Gastroesophageal sphincter (tissue), 3 donors: Measurements from ENCODE around the gene PPP1CB.

ENCODE experiments used
- EP300 ChIP-seq: sonication (generic); formaldehyde crosslinking; IDR thresholded peaks from one replicate; pipeline ENCODE4 v1.6.1; 2017; ENCODE audit warnings: antibody characterized with exemption, mild to moderate bottlenecking
- POLR2A ChIP-seq, 2 donors: fragments of 450-650 bp; IDR thresholded peaks; one replicate each; pipeline ENCODE4 v1.6.1; 2017; ENCODE audit warnings: antibody characterized with exemption in 2 of 2, mild to moderate bottlenecking in 2 of 2, moderate library complexity in 1 of 2
- POLR2AphosphoS5 ChIP-seq: sonication (generic); formaldehyde crosslinking; IDR thresholded peaks from one replicate; pipeline ENCODE4 v1.6.1; 2017; ENCODE audit warnings: antibody characterized with exemption
- TF ChIP-seq, protein P1 (sequence below), 4 experiments: fragments of 200-600 bp in 2 of 4; fragments of 450-650 bp in 2 of 4; sonication (generic) in 1 of 4; IDR thresholded peaks; one replicate each; pipeline ENCODE4 v1.5.1; 2017 to 2019; ENCODE audit warnings: antibody characterized with exemption in 4 of 4, mild to moderate bottlenecking in 2 of 4, moderate library complexity in 2 of 4

DNA sequence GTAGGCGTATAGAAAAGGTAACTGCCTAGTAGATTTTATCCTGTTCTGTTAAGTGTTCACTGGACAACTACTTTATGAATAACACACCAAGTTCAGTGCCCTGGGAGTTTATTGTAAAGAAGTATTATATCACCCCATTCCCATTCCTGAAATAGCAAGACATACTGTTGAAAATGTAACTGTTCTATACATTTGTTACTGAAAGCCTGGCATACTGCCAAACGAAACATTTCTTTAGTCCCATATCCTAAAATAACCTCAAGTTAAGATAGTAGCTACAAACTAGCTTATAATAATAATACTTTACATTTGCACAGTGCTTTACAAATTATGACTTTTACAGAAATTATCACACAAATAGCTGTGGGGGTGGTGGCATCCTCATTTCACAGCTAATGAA, 84.2 kb downstream of the PPP1CB start:
- TF ChIP-seq, protein P1, sequence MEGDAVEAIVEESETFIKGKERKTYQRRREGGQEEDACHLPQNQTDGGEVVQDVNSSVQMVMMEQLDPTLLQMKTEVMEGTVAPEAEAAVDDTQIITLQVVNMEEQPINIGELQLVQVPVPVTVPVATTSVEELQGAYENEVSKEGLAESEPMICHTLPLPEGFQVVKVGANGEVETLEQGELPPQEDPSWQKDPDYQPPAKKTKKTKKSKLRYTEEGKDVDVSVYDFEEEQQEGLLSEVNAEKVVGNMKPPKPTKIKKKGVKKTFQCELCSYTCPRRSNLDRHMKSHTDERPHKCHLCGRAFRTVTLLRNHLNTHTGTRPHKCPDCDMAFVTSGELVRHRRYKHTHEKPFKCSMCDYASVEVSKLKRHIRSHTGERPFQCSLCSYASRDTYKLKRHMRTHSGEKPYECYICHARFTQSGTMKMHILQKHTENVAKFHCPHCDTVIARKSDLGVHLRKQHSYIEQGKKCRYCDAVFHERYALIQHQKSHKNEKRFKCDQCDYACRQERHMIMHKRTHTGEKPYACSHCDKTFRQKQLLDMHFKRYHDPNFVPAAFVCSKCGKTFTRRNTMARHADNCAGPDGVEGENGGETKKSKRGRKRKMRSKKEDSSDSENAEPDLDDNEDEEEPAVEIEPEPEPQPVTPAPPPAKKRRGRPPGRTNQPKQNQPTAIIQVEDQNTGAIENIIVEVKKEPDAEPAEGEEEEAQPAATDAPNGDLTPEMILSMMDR (IDR thresholded peaks at IDR 0.05), result no peak
- TF ChIP-seq EP300 (no peak), POLR2A (IDR thresholded peaks at IDR 0.05) (no peak), POLR2AphosphoS5 (no peak)
